ENCODE data around the gene CBFA2T3.
"Not testable (repeated sequence)": the region's sequence is repeated elsewhere in the genome, so short reads cannot be mapped to it uniquely, and the experiment has no call there.

The CBFA2T3 gene

GRCh38 chr16:89012622-89012995 is 35.6 kb upstream of the CBFA2T3 start:
- DNase-seq = no peak

GRCh38 chr16:89011909-89012621 is 35.1 kb upstream of the CBFA2T3 start:
- no peak for DNase-seq

DNA sequence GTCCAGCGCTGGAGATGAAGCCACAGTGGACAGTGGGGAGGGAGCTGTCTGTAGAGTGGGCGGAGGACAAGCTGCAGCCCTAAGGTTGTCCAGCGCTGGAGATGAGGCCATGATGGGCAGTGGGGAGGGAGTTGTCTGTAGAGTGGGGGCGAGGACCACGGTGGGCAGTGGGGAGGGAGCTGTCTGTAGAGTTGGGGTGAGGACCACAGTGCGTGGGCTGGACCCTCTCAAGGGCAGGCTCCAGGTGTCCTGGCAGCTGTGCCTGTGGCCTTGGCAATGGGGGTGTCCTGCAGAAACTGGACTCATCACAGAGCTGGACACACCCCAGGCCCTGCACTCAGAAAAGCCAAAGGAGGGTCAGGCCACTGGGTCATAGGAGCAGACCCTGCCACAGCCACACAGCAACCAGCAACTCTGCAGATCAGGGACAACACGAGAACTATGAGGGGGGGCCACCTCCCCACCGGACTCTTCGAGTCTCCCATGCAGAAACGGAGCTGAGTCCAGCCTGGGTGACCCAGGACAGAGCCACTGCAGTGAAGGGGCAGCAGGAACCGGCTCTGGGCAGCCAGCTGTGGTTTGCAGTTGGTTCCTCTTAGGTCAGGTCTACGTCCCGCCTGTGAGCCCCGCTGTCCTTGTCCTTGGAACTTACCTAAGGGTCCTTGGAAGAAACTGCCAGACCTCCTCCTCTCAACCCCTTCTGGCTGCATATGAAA is 33.4 kb upstream of the CBFA2T3 start:
- no peak for DNase-seq

- no peak for DNase-seq
Measured at GRCh38 chr16:89009343-89010209, 32.6 kb upstream of the CBFA2T3 start.

- not testable (repeated sequence) for DNase-seq
Measured at GRCh38 chr16:89008796-89009195, 31.8 kb upstream of the CBFA2T3 start.

DNA sequence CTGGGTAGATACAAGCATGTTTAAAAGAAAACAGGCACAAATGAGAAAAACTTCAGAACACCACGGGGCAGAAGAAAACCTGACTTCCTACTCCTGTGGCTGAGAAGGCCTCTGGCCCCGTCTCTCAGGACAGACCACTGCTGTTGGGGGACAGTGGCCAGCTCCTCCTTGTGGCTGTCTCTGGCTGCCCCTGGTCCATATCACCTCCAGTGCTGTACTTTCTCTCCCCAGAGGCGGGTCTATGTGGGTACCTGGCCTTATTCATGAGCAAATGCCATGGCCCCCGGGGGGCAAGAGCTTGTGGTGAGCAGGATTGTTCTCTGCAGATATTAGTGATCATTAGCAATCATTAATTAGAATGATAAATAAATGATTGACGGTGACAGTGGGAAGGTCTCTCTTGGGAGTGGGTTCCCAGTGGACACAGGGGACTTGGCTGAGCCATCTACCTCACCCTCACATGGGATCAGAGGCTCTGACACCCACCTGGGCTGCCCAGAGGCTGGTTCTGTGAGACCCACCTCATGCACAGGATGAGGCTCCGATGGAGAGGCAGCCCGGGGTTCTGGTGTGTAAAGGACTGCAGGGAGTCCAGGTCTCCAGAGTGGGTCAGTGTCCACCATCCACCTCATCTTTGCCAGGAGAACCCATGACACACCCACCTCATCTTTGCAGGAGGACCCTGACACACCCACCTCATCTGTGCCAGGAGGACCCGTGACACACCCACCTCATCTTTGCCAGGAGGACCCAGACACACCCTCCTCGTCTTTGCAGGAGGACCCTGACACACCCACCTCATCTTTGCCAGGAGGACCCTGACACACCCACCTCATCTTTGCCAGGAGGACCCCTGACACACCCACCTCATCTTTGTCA is 30.6 kb upstream of the CBFA2T3 start:
- DNase-seq = no peak

DNA sequence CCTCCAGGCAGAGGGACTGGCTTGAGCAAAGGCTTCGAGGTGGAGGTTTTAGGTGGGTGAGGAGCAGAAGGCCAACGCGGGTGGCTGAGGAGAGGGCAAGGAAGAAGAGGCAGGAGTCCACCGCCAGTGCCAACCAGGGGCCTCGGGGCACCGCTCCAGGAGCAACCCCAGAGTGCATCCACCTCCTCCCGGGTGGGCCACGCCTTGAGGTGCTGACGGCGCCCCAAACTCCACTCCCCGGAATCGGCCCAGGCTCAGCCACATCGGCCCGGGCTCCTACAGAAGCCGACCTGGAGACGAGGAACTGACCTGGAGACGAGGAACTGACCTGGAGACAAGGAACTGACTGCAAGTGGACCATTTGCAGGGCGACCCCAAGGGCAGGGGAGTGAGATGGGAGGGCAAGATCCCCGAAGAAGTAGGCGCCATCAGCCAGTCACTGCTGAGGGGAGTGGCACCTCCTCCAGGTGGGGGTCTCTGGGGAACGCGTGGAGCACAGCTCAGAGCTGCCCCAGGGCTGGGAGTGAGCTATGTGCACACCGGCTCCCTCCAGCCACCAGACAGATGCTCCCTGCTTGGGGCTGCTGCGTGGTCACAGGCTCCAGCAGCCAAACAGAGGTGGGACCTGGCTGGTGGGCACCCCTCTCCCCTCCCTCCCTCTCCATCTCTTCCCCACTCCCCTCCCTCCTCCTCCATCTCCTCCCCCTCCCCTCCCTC is 29.2 kb upstream of the CBFA2T3 start:
- no peak for DNase-seq

DNA sequence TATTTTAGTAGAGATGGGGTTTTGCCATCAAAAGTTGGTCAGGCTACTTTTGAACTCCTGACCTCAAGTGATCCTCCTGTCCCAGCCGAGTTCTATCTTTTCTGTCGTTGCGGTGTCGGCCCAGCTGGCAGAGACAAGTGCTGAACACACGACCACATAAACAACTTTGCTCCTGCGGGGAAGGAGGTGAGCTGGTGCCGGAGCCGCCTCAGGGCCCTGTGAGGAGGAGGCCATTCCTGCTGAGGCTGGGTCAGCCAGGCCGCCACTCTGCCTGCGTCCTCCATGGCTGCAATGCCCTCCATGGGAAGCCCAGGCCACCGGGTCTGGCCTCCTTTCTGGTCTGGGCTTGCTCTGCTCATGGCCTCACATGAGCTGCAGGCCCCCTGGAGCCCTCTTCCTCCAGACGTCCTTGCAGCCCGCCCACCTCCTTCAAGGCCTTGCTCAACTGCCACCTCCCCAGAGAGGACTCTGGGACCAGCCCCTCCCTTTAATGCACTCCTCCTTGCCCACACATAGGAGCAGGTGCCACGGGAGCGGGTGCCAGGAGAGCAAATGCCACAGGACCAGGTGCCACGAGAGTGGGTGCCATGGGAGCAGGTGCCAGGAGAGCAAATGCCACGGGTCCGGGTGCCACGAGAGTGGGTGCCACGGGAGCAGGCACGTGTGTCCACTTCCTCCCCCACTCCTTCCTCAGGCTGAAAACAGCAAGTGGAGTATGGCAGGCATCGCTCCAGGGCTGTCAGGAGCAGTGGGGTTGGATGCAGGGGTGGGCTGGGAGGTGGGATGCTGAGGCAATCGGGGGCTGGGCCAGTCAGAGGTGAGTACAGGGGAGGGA is 28.4 kb upstream of the CBFA2T3 start:
- no peak for DNase-seq

DNA sequence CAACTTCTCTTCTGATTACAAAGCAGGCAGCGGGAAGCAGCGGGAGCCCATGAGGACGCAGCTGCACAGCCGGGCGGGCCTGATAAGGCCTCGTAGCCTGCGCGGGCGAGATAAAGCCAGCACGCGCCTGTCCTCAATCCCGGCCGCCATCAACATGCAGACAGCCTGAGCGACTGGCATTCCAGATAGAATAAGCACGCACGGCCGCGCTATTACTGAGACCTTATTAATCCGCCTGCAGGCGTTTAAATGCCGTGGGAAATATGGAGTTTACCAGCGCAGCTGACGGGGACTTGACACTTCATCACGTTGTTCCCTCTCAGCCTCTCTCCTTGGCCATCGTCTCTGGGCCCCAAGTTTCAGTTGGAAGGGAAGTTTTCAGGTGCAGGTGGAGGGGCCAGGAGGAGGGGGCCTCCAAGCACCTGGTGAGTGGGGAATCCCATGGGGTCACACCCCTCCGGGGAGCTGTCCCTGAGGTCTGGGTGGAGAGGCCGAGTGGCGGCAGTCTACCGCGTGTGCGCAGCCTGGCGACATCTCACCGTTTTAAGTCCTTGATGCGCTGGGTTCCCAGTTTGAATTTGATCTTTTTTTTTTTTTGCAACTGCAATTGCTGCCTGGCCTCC is 27.3 kb upstream of the CBFA2T3 start:
- DNase-seq = peak; percentile 79

- DNase-seq = no peak
Measured at GRCh38 chr16:89003831-89004208, 26.8 kb upstream of the CBFA2T3 start.

DNA sequence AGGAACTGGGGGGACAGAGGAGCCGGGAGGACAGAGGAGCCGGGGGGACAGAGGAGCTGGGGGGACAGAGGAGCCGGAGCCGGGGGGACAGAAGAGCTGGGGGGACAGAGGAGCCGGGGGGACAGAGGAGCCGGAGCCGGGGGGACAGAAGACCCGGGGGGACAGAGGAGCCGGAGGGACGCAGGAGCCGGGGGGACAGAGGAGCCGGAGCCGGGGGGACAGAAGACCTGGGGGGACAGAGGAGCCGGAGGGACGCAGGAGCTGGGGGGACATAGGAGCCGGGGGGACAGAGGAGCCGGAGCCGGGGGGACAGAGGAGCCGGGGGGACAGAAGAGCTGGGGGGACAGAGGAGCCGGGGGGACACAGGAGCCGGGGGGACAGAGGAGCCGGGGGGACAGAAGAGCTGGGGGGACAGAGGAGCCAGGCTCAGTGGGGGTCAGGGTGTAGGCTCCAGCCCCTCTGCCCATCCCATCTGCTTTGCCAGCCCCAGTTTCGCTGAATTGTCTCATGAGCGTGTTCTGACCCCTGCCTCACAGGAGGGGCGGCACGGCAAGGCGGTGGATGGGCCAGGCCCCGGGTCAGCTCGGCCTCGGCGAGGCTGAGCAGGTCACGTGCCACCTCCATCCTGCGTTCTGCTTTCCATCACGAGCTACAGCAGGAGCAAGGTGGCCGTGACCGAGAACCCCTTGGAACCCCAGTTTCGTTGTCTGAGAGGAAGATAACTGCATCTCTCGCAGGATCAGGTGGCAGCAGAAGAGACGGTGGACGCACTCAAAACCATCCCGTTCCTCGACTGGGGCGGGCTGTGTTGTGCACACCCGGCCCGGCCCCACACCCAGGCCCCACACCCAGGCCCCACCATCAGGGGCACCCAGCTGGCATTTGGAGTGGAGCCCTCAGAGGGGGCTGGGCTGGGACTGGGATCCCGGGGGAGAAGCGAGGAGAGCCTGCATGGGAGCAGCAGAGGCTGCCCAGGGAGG is 26.1 kb upstream of the CBFA2T3 start:
- no peak for DNase-seq

GRCh38 chr16:89002081-89002480 is 25.1 kb upstream of the CBFA2T3 start:
- DNase-seq = not testable (repeated sequence)

- no peak for DNase-seq
Measured at GRCh38 chr16:89001117-89002027, 24.4 kb upstream of the CBFA2T3 start.

DNA sequence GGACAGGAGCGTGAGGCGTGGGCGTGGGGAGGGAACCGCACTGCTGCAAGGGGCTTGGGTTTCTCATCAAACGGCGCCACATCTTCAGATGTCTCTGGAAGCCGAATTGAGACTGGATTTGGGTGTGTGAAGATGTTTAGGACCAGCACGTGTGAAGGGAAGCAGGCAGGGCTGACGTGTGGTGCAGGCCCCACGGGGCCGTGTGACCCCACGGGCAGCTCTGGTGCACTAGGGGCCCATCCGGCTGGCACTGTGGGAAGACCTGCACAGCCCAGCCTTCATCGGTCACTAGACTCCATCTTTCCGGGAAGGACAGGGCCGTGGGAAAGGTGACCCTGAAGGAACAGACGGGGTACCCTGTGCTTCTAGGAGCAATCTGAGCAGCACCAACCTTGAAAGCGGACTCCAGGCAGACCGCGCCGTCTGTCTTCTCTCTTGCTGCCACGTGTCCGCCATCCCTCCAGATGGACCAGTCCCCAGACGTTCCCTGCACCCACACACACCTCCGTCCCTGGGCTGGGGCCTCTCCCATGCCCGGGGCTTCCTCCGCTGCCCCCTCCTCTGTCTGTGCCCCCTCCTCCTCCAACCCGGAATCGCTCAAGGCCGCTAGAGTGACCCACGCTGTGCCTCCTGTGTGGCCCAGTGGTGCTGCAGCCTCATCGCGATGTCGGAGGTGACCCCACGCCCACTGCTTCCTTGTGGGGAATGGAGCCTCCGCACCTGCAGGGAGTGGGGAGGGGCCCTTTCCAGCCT is 23.4 kb upstream of the CBFA2T3 start:
- no peak for DNase-seq

GRCh38 chr16:88999457-89000206 is 22.6 kb upstream of the CBFA2T3 start:
- no peak for DNase-seq

DNA sequence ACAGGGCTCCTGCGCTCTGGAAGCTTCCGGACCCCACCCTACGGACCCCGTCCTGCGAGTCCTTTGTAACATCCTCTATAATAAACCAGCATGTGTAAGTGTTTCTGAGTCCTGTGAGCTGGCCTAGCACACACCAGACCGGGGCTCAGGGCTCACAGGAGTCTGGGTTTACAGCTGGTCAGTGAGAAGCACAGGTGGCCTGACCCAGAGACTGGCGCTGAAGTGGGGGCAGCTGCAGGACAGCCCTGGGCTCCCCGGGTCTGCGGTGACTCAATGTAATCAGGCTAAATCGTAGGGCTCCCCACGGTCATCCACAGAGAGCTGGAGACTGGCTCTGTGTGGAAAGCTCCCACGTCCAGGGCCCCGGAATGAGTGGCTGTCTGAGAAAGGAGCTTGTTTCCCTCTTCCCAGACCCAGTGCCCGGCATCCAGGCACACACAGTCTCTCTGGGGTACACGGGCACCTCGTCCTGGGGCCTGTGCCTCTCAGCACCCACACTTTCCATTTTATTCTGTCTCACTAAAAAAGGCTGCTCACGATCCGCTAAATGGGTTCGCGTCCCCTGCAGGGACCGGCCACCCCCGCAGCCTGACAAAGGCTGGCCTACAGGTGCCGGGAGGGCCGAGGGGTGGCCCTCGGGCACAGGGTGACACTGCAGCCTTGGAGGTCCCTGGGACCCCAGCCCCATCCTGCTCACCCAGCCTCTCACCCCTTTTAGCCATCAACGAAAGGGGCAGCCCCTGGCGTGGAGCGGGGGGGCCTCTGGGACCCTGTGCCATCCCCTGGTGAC is 18.9 kb upstream of the CBFA2T3 start:
- DNase-seq = no peak
